Osteocyte (in vitro differentiated cells): ENCODE results near the gene EXOC3L4. TPM values are rescaled to one million over a fixed set of nuclear protein-coding genes. Genes with fewer than 3 reads are reported as not detected.
A peak's percentile ranks its signal among the peaks of the same experiment; 100 is the strongest.

Experiments
- DNase-seq: peaks from one replicate; pipeline ENCODE4 v3.0.0; 2021; ENCODE audit warnings: mixed read lengths; ENCODE audit not compliant: unreplicated experiment; ENCODE audit errors: extremely low spot score
- H3K27ac Mint-ChIP-seq: one replicate; pipeline ENCODE4 v1.8.0; 2021; ENCODE audit warnings: mild to moderate bottlenecking, mixed read lengths; ENCODE audit not compliant: unreplicated experiment
- H3K27me3 Mint-ChIP-seq: one replicate; pipeline ENCODE4 v1.8.0; 2021; ENCODE audit warnings: mixed read lengths; ENCODE audit not compliant: unreplicated experiment
- H3K36me3 Mint-ChIP-seq: one replicate; pipeline ENCODE4 v1.8.0; 2021; ENCODE audit warnings: mixed read lengths; ENCODE audit not compliant: unreplicated experiment
- H3K4me1 Mint-ChIP-seq: one replicate; pipeline ENCODE4 v1.8.0; 2021; ENCODE audit warnings: mixed read lengths; ENCODE audit not compliant: unreplicated experiment
- H3K4me3 Mint-ChIP-seq: one replicate; pipeline ENCODE4 v1.8.0; 2021; ENCODE audit warnings: mild to moderate bottlenecking, moderate library complexity, mixed read lengths; ENCODE audit not compliant: unreplicated experiment
- H3K9me3 Mint-ChIP-seq: one replicate; pipeline ENCODE4 v1.8.0; 2021; ENCODE audit warnings: mixed read lengths; ENCODE audit not compliant: unreplicated experiment
- total RNA-seq: library from RNA; stranded (reverse); gene quantifications from 2 replicates; pipeline ENCODE4 v1.2.1, GENCODE V29; 2021
- TF ChIP-seq, protein P1 (sequence below): fragments of 200-600 bp; sonication (generic); IDR thresholded peaks from 2 replicates; pipeline ENCODE4 v1.5.0; 2021; ENCODE audit warnings: antibody characterized with exemption, mild to moderate bottlenecking, moderate library complexity

EXOC3L4 gene
- total RNA-seq, 1 donor from 2014 or later = 0.86 TPM

DNA sequence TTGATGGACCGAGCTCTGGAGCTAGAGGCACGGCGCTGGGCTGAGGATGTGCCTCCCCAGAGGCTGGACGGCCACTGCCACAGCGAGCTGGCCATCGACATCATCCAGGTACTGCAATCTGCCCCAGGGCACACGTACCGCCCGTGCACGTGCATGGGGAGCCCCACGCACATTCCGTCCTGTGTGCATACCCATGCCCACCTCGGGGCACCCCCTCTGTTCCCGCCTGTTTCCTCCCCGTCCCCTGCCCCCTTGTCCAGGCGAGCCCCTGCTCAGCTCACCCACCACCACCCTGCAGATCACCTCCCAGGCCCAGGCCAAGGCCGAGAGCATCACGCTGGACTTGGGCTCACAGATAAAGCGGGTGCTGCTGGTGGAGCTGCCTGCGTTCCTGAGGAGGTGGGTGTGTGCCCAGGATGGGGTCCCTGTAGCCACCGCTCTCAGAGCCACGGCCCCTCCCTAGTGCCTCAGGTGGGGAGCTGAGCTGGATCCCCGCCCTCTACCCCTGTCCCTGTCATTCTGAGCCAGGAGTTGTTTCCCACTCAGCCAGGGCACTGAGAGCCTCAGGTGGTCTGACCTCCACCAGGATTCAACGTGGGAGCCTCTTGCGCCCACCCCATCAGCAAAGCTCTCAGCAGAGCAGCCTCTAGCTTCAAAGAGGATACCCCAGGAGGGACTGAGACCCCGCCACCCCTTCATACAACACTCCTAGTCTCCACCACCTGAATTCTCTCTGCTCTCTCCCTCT, 35.7 kb downstream of the EXOC3L4 start:
- no peak for DNase-seq
- TF ChIP-seq, protein P1, sequence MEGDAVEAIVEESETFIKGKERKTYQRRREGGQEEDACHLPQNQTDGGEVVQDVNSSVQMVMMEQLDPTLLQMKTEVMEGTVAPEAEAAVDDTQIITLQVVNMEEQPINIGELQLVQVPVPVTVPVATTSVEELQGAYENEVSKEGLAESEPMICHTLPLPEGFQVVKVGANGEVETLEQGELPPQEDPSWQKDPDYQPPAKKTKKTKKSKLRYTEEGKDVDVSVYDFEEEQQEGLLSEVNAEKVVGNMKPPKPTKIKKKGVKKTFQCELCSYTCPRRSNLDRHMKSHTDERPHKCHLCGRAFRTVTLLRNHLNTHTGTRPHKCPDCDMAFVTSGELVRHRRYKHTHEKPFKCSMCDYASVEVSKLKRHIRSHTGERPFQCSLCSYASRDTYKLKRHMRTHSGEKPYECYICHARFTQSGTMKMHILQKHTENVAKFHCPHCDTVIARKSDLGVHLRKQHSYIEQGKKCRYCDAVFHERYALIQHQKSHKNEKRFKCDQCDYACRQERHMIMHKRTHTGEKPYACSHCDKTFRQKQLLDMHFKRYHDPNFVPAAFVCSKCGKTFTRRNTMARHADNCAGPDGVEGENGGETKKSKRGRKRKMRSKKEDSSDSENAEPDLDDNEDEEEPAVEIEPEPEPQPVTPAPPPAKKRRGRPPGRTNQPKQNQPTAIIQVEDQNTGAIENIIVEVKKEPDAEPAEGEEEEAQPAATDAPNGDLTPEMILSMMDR = no peak
- H3K27ac Mint-ChIP-seq = peak overlapping the region; percentile 88
- H3K36me3 Mint-ChIP-seq = no peaks in the 10 kb centered on the region
- H3K9me3 Mint-ChIP-seq = no peaks in the 10 kb centered on the region
- no peak overlapping the region for H3K4me3 Mint-ChIP-seq
- no peaks in the 10 kb centered on the region for H3K27me3 Mint-ChIP-seq
- peaks cover 52% of the 10 kb centered on the region for H3K4me1 Mint-ChIP-seq

DNA sequence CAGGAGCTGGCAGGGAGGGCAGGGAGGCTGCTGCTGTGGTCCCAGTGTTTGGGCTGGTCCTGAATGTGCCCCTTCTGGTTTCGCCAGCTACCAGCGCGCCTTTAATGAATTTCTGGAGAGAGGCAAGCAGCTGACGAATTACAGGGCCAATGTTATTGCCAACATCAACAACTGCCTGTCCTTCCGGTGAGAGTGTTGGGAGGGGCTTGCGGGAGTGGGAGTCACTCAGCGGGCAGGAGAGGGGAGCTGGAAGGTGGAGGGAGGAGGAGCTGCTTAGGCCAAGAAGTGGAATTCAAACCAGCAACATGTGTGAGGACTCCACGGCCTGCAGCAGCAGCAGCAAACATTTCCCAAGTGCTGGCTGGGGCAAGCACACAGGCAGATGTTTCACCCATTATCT, 36.4 kb downstream of the EXOC3L4 start:
- no peaks in the 10 kb centered on the region for H3K36me3 Mint-ChIP-seq
- peak overlapping the region; percentile 88 for H3K27ac Mint-ChIP-seq
- no peaks in the 10 kb centered on the region for H3K27me3 Mint-ChIP-seq

DNA sequence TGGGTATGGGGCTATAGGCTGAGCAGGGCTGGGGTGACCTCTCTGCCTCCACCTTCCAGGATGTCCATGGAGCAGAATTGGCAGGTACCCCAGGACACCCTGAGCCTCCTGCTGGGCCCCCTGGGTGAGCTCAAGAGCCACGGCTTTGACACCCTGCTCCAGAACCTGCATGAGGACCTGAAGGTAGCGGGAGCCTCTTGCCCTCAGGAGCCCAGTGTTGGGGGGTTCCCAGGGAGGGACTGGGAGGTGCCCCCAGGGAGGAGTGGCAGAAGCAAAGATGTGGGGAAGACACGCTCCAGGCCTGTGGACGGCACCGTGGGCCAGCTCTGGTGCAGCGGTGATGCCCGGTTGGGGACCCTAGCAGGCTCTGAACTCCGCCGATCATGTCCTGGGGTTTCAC, 37.1 kb downstream of the EXOC3L4 start:
- Mint-ChIP-seq H3K4me3 (no peak overlapping the region), H3K27ac (peak overlapping the region; percentile 88), H3K4me1 (peaks cover 55% of the 10 kb centered on the region), H3K27me3 (no peaks in the 10 kb centered on the region), H3K36me3 (no peaks in the 10 kb centered on the region), H3K9me3 (no peaks in the 10 kb centered on the region)
- DNase-seq = no peak
- TF ChIP-seq, protein P1 = no peak

More for the DNA sequence above, 36.4 kb downstream of the EXOC3L4 start:
- Mint-ChIP-seq H3K9me3 (no peaks in the 10 kb centered on the region), H3K4me1 (peaks cover 52% of the 10 kb centered on the region), H3K4me3 (peak overlapping the region; percentile 22)
- TF ChIP-seq, protein P1 = no peak
- no peak for DNase-seq

DNA sequence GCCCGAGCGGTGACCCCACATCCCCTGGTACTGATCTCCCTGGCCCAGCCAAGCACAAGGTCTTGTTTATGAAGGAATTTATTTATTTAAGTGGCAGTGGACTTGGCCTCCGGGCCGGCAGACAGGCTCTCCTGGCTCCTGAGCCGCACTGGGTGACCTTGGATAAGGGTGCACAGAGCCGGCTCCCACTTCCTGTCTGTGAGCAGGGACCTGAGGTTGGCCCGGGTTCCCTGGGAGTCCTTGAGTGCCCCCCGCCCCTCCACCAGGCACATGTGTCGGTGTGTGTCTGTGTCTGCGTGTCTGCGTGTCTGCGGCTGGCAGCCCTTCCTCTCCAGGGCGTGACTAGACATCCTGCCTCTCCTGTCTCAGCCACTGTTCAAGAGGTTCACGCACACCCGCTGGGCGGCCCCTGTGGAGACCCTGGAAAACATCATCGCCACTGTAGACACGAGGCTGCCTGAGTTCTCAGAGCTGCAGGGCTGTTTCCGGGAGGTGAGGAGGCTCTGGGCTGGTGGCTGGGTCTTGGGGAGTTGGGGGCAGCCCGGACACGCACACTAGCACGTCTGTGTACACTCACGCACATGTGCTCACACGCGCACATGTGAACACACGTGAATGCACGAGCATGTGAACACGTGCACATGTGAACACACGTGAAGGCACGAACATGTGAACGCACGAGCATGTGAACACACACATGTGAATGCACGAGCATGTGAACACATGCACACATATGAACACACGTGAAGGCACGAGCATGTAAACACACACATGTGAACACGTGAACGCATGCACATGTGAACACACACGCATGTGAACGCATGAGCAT, 38.1 kb downstream of the EXOC3L4 start:
- peak overlapping the region; percentile 89 for H3K27ac Mint-ChIP-seq
- no peak for DNase-seq
- no peaks in the 10 kb centered on the region for H3K9me3 Mint-ChIP-seq
- no peaks in the 10 kb centered on the region for H3K36me3 Mint-ChIP-seq
- TF ChIP-seq, protein P1 = no peak
- no peaks in the 10 kb centered on the region for H3K27me3 Mint-ChIP-seq
- H3K4me1 Mint-ChIP-seq = peaks cover 59% of the 10 kb centered on the region
- peak overlapping the region; percentile 9 for H3K4me3 Mint-ChIP-seq
